SK-N-MC (cell line): ENCODE results near the gene NEGR1.

Experiments used
- EZH2 ChIP-seq: fragments of 200-600 bp; sonication (generic); IDR thresholded peaks from one replicate; pipeline ENCODE4 v1.6.1; 2017; ENCODE audit warnings: antibody characterized with exemption
- FOXP2 ChIP-seq: optimal IDR thresholded peaks from 2 replicates; pipeline ENCODE3; 2011; ENCODE audit warnings: mild to moderate bottlenecking, moderate library complexity; ENCODE audit not compliant: insufficient read depth; ENCODE audit errors: extremely low read length, control extremely low read depth
- POLR2AphosphoS5 ChIP-seq: IDR thresholded peaks from 2 replicates; pipeline ENCODE4 v1.6.1; 2012; ENCODE audit warnings: mild to moderate bottlenecking, low read depth, low read length, borderline replicate concordance

DNA sequence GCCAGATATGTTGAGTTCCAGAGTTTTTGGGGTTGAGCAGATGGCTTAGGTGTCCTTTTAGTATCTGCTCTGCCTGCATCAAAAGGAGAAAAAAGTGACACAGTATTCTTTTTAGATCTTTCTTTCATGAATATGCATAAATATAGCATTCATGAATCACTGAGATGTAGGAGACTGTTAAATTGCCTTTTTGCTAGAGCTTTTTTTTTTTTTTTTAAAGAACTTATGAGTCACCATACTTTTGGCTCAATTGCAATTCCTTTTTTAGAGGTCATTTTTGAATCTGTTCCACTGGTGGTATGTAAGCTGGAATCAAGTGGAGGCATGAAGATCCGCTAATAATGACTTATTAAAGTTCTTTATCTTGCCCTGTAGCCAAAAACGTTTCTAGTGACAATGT, 720.6 kb downstream of the NEGR1 start:
- no peak for TF ChIP-seq EZH2
- TF ChIP-seq POLR2AphosphoS5: no peak
- TF ChIP-seq FOXP2: no peak
